ENCODE measurements around the gene DGCR2. TPM values are rescaled to one million over a fixed set of nuclear protein-coding genes. Genes with fewer than 3 reads are reported as not detected.
A peak's percentile ranks its signal among the peaks of the same experiment; 100 is the strongest.

DGCR2 gene
- total RNA-seq, 1 donor from 2014 or later = 64.4 TPM

GRCh38 chr22:18997925-18998315, 124.3 kb downstream of the DGCR2 start:
- Mint-ChIP-seq H3K9me3 (ENCODE audit: unreplicated experiment) (no peaks in the 10 kb centered on the region), H3K27me3 (ENCODE audit: unreplicated experiment) (peaks cover 48% of the 10 kb centered on the region), H3K4me3 (ENCODE audit: unreplicated experiment) (no peak overlapping the region), H3K36me3 (ENCODE audit: unreplicated experiment) (no peaks in the 10 kb centered on the region), H3K27ac (ENCODE audit: unreplicated experiment) (no peak overlapping the region), H3K4me1 (ENCODE audit: unreplicated experiment) (no peaks in the 10 kb centered on the region)
- DNase-seq (ENCODE audit: extremely low spot score, unreplicated experiment) = no peak
- TF ChIP-seq CTCF (IDR thresholded peaks at IDR 0.05) = no peak

- Mint-ChIP-seq H3K4me1 (ENCODE audit: unreplicated experiment) (no peaks in the 10 kb centered on the region), H3K9me3 (ENCODE audit: unreplicated experiment) (no peaks in the 10 kb centered on the region), H3K27me3 (ENCODE audit: unreplicated experiment) (peaks cover 44% of the 10 kb centered on the region), H3K36me3 (ENCODE audit: unreplicated experiment) (no peaks in the 10 kb centered on the region), H3K27ac (ENCODE audit: unreplicated experiment) (no peak overlapping the region), H3K4me3 (ENCODE audit: unreplicated experiment) (no peak overlapping the region)
- DNase-seq (ENCODE audit: extremely low spot score, unreplicated experiment) = peak; percentile 79
- no peak for TF ChIP-seq CTCF (IDR thresholded peaks at IDR 0.05)
These were observed 124.8 kb downstream of the DGCR2 start for GRCh38 chr22:18997306-18997924.

- TF ChIP-seq CTCF (IDR thresholded peaks at IDR 0.05) = no peak
- no peak overlapping the region for H3K27ac Mint-ChIP-seq (ENCODE audit: unreplicated experiment)
- no peaks in the 10 kb centered on the region for H3K36me3 Mint-ChIP-seq (ENCODE audit: unreplicated experiment)
- H3K9me3 Mint-ChIP-seq (ENCODE audit: unreplicated experiment) = no peaks in the 10 kb centered on the region
- no peaks in the 10 kb centered on the region for H3K4me1 Mint-ChIP-seq (ENCODE audit: unreplicated experiment)
- H3K4me3 Mint-ChIP-seq (ENCODE audit: unreplicated experiment) = no peak overlapping the region
- peak; percentile 44 for DNase-seq (ENCODE audit: extremely low spot score, unreplicated experiment)
- peaks cover 35% of the 10 kb centered on the region for H3K27me3 Mint-ChIP-seq (ENCODE audit: unreplicated experiment)
These were observed 125.8 kb downstream of the DGCR2 start for GRCh38 chr22:18996376-18996900.

GRCh38 chr22:18995327-18995711, 126.9 kb downstream of the DGCR2 start:
- Mint-ChIP-seq H3K9me3 (ENCODE audit: unreplicated experiment) (no peaks in the 10 kb centered on the region), H3K4me3 (ENCODE audit: unreplicated experiment) (no peak overlapping the region), H3K27me3 (ENCODE audit: unreplicated experiment) (peaks cover 30% of the 10 kb centered on the region), H3K4me1 (ENCODE audit: unreplicated experiment) (no peaks in the 10 kb centered on the region), H3K36me3 (ENCODE audit: unreplicated experiment) (no peaks in the 10 kb centered on the region), H3K27ac (ENCODE audit: unreplicated experiment) (no peak overlapping the region)
- TF ChIP-seq CTCF (IDR thresholded peaks at IDR 0.05) = no peak
- DNase-seq (ENCODE audit: extremely low spot score, unreplicated experiment) = peak; percentile 75

GRCh38 chr22:18994701-18995326, 127.4 kb downstream of the DGCR2 start:
- H3K4me1 Mint-ChIP-seq (ENCODE audit: unreplicated experiment) = no peaks in the 10 kb centered on the region
- no peak for DNase-seq (ENCODE audit: extremely low spot score, unreplicated experiment)
- TF ChIP-seq CTCF (IDR thresholded peaks at IDR 0.05) = no peak
- H3K9me3 Mint-ChIP-seq (ENCODE audit: unreplicated experiment) = no peaks in the 10 kb centered on the region
- peaks cover 26% of the 10 kb centered on the region for H3K27me3 Mint-ChIP-seq (ENCODE audit: unreplicated experiment)
- H3K27ac Mint-ChIP-seq (ENCODE audit: unreplicated experiment) = no peak overlapping the region
- no peak overlapping the region for H3K4me3 Mint-ChIP-seq (ENCODE audit: unreplicated experiment)
- H3K36me3 Mint-ChIP-seq (ENCODE audit: unreplicated experiment) = no peaks in the 10 kb centered on the region
